K562 (cell line): ENCODE results near the gene VCAN. TPM values are rescaled to one million over a fixed set of nuclear protein-coding genes. Genes with fewer than 3 reads are reported as not detected.

Experiments used
- ATAC-seq: fragments of 200-7000 bp; cut with Tn5 transposase; 3 replicates; pipeline ENCODE4 v1.9.1; 2020; ENCODE audit warnings: moderate library complexity
- BruUV-seq: library from RNA; stranded (reverse); fragments of 400-500 nt; replicated peaks from 2 replicates; lab custom pipeline; 2021; lab: Mats Ljungman, UMichigan
- CTCF ChIA-PET: fragments of 300-600 bp; formaldehyde crosslinking; extraction: SDS; loops from one replicate; lab custom pipeline; 2021; ENCODE audit warnings: low intra/inter-chr PET ratio; lab: Yijun Ruan, JAX
- POLR2A ChIA-PET: fragments of 300-600, 350-650 bp; sonication (Branson Sonifier 250); formaldehyde crosslinking; extraction: SDS; loops from one replicate; lab custom pipeline; 2021; ENCODE audit warnings: antibody characterized with exemption, inconsistent platforms; lab: Yijun Ruan, JAX
- DNase-seq, 4 experiments: peaks; one replicate each; pipeline versions ENCODE4 v3.0.0 to v3.0.0-alpha.2; 2011 to 2018; ENCODE audit warnings: low spot score in 3 of 4, mixed read lengths in 3 of 4; ENCODE audit errors: extremely low read depth in 1 of 4
- FAIRE-seq: peaks from 2 replicates; lab custom pipeline; 2011; peaks lifted over from hg19 to GRCh38; lab: Jason Lieb, UNC
- H2AFZ ChIP-seq: 2 replicates; pipeline ENCODE4 v1.6.0; 2011; ENCODE audit warnings: low read depth, low read length, control low read depth, inconsistent platforms
- H3K27ac ChIP-seq: fragments of 200-600 bp; 3 replicates; pipeline ENCODE4 v1.8.0; 2011; ENCODE audit warnings: low read depth, mild to moderate bottlenecking, control low read depth, inconsistent platforms, low read length, moderate library complexity, mixed read lengths; ENCODE audit errors: extremely low read depth
- H3K27me3 ChIP-seq, 2 experiments: fragments of 300-600 bp in 1 of 2; 2 replicates in 1 of 2; 3 replicates in 1 of 2; pipeline versions ENCODE4 v1.6.0 to v1.8.0; 2011; ENCODE audit warnings: inconsistent platforms in 2 of 2, low read length in 2 of 2, mild to moderate bottlenecking in 1 of 2, mixed read lengths in 1 of 2, moderate library complexity in 1 of 2; ENCODE audit not compliant: control insufficient read depth in 2 of 2, insufficient read depth in 2 of 2
- H3K36me3 ChIP-seq: fragments of 300-600 bp; 3 replicates; pipeline ENCODE4 v1.8.0; 2011; ENCODE audit warnings: mild to moderate bottlenecking, low read length, inconsistent platforms; ENCODE audit not compliant: control insufficient read depth, insufficient read depth
- H3K4me1 ChIP-seq, 2 experiments: fragments of 200-600 bp in 1 of 2; replicated peaks in 1 of 2; 2 replicates in 1 of 2; 3 replicates in 1 of 2; pipeline versions ENCODE4 v1.5.1 to v1.8.0; 2011; ENCODE audit warnings: inconsistent platforms in 2 of 2, low read length in 2 of 2, mild to moderate bottlenecking in 1 of 2, mixed read lengths in 1 of 2, moderate library complexity in 1 of 2; ENCODE audit not compliant: control insufficient read depth in 2 of 2, insufficient read depth in 2 of 2
- H3K4me2 ChIP-seq: 2 replicates; pipeline ENCODE4 v1.6.1; 2011; ENCODE audit warnings: low read length, control low read depth, inconsistent platforms, mixed read lengths; ENCODE audit not compliant: insufficient read depth
- H3K4me3 ChIP-seq: fragments of 200-600 bp; sonication (generic), shearing (Covaris generic); 2 replicates; pipeline ENCODE4 v1.5.1; 2016; ENCODE audit warnings: control low read depth, inconsistent platforms
- H3K79me2 ChIP-seq: fragments of 200-600 bp; 3 replicates; pipeline ENCODE4 v1.8.0; 2011; ENCODE audit warnings: low read length, inconsistent platforms; ENCODE audit not compliant: control insufficient read depth, insufficient read depth
- H3K9ac ChIP-seq, 2 experiments: 2 replicates each; pipeline versions ENCODE4 v1.6.0 to v1.6.1; 2011; ENCODE audit warnings: low read depth in 2 of 2, low read length in 2 of 2, control low read depth in 1 of 2, inconsistent platforms in 1 of 2, mild to moderate bottlenecking in 1 of 2, mixed read lengths in 1 of 2; ENCODE audit not compliant: insufficient read depth in 1 of 2
- H3K9me1 ChIP-seq: one replicate; pipeline ENCODE4 v1.6.0; 2011; ENCODE audit warnings: inconsistent platforms, mild to moderate bottlenecking, low read length, moderate library complexity; ENCODE audit not compliant: control insufficient read depth, insufficient read depth
- H3K9me3 ChIP-seq: replicated peaks from 2 replicates; pipeline ENCODE4 v1.5.1; 2011; ENCODE audit warnings: low read depth, low read length, inconsistent platforms; ENCODE audit not compliant: control insufficient read depth, insufficient read depth
- H4K20me1 ChIP-seq: replicated peaks from 2 replicates; pipeline ENCODE4 v1.6.1; 2011; ENCODE audit warnings: low read length, inconsistent platforms, mixed read lengths; ENCODE audit not compliant: control insufficient read depth, insufficient read depth
- ARHGAP35 ChIP-seq: fragments of 450-650 bp; IDR thresholded peaks from 2 replicates; pipeline ENCODE4 v1.6.1; 2018; ENCODE audit not compliant: partially characterized antibody
- MAFF ChIP-seq: IDR thresholded peaks from 2 replicates; pipeline ENCODE4 v1.6.1; 2012; ENCODE audit warnings: low read length, improper control_type of control experiment
- TCF7 ChIP-seq: sonication (generic); IDR thresholded peaks from 2 replicates; pipeline ENCODE4 v1.6.1; 2016; ENCODE audit warnings: antibody characterized with exemption, borderline replicate concordance
- ZC3H8 ChIP-seq: fragments of 450-650 bp; IDR thresholded peaks from 2 replicates; pipeline ENCODE4 v1.6.1; 2017
- ZSCAN32 ChIP-seq: fragments of 450-650 bp; formaldehyde crosslinking; IDR thresholded peaks from 2 replicates; pipeline ENCODE4 v1.4.0; 2020; ENCODE audit warnings: mild to moderate bottlenecking, moderate library complexity
- WGBS: fragments of 100-300 bp; shearing (Covaris generic); methylation state at CpG from one replicate; pipeline ENCODE4 v1.1.6; 2016; ENCODE audit warnings: low coverage, mixed read lengths; ENCODE audit not compliant: insufficient coverage; ENCODE audit errors: missing lambda C conversion rate; 5-methylcytosine and 5-hydroxymethylcytosine counted together
- in situ Hi-C: fragments of 300-500 bp; cut with MboI; formaldehyde crosslinking; loops from 4 replicates; pipeline ENCODE4 v1.15.0; 2018; ENCODE audit warnings: inconsistent platforms, mixed read lengths
- intact Hi-C: fragments of 100-400 bp; cut with micrococcal nuclease; formaldehyde crosslinking; loops from 2 replicates; pipeline ENCODE4 v1.14.2; 2022
- polyA plus RNA-seq, 8 experiments: library from polyadenylated mRNA; depleted of rRNA in 4 of 8; stranded (reverse) in 5 of 8; unstranded in 3 of 8; fragments of >200 nt; fragmentation: Nextera tagmentation in 2 of 8; fragmentation: Illumina TruSeq in 1 of 8; extraction: Ambion mirVana in 2 of 8; extraction: Trizol in 1 of 8; gene quantifications; 2 replicates each; pipeline versions ENCODE4 v1.2.1 to v1.2.3, GENCODE V29; 2011 to 2014; ENCODE audit warnings: inconsistent platforms in 1 of 8, missing spikeins in 1 of 8
- total RNA-seq, 7 experiments: library from RNA; depleted of rRNA in 6 of 7; stranded (reverse); fragments of >200 nt in 6 of 7; fragmentation: Illumina TruSeq in 2 of 7; extraction: Trizol in 2 of 7; gene quantifications; 2 replicates each; pipeline versions ENCODE4 v1.2.1 to v1.2.3, GENCODE V29; 2011 to 2021; ENCODE audit warnings: low replicate concordance in 1 of 7

Gene VCAN
- total and polyA plus RNA-seq, 9 of the 15 experiments (the other 6 are each of a cell fraction or from before 2014, with no cell fraction given) = 0.01 to 0.33 (median 0.05) TPM

DNA sequence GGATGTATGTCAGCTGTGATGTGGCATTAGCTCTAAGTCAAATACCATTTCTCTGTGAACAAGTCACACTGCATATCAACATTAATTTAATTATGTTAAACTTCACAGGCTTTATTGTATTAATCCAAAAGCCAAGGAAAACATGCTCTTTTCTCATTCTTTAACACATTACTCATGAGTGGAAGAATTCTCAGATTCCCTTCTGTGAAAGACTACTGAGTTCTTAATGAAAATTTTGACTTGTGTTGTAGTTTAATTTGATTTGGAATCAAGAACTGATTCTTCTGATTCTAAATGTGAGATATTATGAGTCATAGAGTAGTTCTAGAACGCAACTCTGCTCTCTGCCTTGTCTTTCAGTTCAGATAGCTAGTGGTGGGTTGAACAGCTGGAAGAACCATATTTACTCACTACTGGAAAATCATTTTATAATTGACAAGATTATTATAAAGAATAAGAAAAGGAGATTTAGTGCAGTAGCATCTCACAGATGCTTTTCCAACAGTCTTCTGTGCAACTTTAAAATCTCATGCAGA is 90.6 kb downstream of the VCAN start:
- ChIA-PET CTCF (no interaction called here), POLR2A (interaction anchor here (1.5 kb wide), 1 partner anchor 12 kb away, joined by 6 read pairs; no protein-coding TSS in a partner anchor)
- Histone ChIP-seq H3K27ac (no peak overlapping the region), H3K4me3 (no peak overlapping the region), H3K4me1 (no peaks in the 10 kb centered on the region), H3K36me3 (no peaks in the 10 kb centered on the region), H3K9ac (no peak overlapping the region), H4K20me1 (no peaks in the 10 kb centered on the region), H3K9me3 (no peaks in the 10 kb centered on the region), H3K9me1 (no peaks in the 10 kb centered on the region), H3K79me2 (no peaks in the 10 kb centered on the region), H3K4me2 (no peak overlapping the region), H2AFZ (no peak overlapping the region), H3K27me3 (no peaks in the 10 kb centered on the region; a peak in 1 of 5 replicates)
- DNase-seq = no peak
- FAIRE-seq = no peak
- in situ Hi-C loops = no loop called here
- TF ChIP-seq MAFF = no peak
- no peak for TF ChIP-seq ZSCAN32 (CRISPR knock-in tag)
- no peak for TF ChIP-seq ARHGAP35
- no peak for TF ChIP-seq ZC3H8
- no peak for TF ChIP-seq TCF7
- 0% methylated on average over 1 of the region's 1 CpG for WGBS
- ATAC-seq = no peak
- intact Hi-C loops = loop anchor here (5.0 kb wide), 1 partner anchor 1210 kb away; no protein-coding TSS in a partner anchor
- BruUV-seq = no TSS peak
